H1 (cell line): ENCODE results near the gene ATP2C1.

ENCODE experiments used
- POLR2A ChIP-seq, 2 experiments: IDR thresholded peaks; 1 replicate in 1 of 2; 2 replicates in 1 of 2; pipeline ENCODE4 v1.6.1; 2011; ENCODE audit warnings: low read depth in 2 of 2, low read length in 2 of 2, mild to moderate bottlenecking in 2 of 2; ENCODE audit errors: control extremely low read depth in 1 of 2
- SP4 ChIP-seq: IDR thresholded peaks from 2 replicates; pipeline ENCODE4 v1.6.1; 2012; ENCODE audit warnings: low read length, inconsistent platforms

GRCh38 chr3:130870423-130870822, 23.5 kb upstream of the ATP2C1 start:
- TF ChIP-seq POLR2A (IDR thresholded peaks at IDR 0.05; ENCODE audit: control extremely low read depth in 1 of 2, low read depth in 2 of 2, low read length in 2 of 2) (no peak), SP4 (no peak)
